ENCODE measurements around the gene ARPC5. TPM values are rescaled to one million over a fixed set of nuclear protein-coding genes. Genes with fewer than 3 reads are reported as not detected.

ARPC5 gene
- total and polyA plus RNA-seq, 9 of the 15 experiments (the other 6 are each of a cell fraction or from before 2014, with no cell fraction given): 71.8 to 150 (median 91.6) TPM

DNA sequence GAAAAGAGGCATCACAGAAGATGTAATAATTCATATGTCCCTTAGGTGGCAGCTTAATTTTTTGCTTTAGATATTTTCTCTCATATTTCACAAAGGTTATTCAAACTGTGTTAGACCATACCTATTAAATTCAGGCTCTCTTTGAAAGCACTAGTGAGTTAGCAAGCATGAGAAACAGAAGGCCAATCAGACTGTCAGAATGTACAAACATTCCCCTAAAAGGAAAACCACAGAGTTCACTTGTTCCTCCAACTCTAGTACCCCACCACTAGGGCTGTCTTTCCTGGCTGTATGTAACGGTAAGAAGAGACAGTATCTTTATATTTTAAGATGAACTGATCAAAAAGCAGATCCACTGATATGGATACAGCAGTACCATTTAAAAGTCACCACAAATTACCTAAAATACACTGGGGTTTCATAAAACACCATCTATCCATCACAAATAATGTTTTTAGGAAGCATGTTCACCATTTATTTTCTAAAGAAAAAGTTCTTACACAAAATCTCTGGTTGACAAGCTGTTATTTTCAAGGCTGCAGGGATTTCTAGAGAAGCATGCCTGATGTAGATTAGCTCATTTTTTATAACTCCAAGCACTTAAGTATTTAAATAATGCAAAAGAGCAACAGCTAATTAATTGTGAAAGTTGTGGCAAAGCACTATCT, 1.8 kb downstream of the ARPC5 start (continued):
- TF ChIP-seq, protein P1, sequence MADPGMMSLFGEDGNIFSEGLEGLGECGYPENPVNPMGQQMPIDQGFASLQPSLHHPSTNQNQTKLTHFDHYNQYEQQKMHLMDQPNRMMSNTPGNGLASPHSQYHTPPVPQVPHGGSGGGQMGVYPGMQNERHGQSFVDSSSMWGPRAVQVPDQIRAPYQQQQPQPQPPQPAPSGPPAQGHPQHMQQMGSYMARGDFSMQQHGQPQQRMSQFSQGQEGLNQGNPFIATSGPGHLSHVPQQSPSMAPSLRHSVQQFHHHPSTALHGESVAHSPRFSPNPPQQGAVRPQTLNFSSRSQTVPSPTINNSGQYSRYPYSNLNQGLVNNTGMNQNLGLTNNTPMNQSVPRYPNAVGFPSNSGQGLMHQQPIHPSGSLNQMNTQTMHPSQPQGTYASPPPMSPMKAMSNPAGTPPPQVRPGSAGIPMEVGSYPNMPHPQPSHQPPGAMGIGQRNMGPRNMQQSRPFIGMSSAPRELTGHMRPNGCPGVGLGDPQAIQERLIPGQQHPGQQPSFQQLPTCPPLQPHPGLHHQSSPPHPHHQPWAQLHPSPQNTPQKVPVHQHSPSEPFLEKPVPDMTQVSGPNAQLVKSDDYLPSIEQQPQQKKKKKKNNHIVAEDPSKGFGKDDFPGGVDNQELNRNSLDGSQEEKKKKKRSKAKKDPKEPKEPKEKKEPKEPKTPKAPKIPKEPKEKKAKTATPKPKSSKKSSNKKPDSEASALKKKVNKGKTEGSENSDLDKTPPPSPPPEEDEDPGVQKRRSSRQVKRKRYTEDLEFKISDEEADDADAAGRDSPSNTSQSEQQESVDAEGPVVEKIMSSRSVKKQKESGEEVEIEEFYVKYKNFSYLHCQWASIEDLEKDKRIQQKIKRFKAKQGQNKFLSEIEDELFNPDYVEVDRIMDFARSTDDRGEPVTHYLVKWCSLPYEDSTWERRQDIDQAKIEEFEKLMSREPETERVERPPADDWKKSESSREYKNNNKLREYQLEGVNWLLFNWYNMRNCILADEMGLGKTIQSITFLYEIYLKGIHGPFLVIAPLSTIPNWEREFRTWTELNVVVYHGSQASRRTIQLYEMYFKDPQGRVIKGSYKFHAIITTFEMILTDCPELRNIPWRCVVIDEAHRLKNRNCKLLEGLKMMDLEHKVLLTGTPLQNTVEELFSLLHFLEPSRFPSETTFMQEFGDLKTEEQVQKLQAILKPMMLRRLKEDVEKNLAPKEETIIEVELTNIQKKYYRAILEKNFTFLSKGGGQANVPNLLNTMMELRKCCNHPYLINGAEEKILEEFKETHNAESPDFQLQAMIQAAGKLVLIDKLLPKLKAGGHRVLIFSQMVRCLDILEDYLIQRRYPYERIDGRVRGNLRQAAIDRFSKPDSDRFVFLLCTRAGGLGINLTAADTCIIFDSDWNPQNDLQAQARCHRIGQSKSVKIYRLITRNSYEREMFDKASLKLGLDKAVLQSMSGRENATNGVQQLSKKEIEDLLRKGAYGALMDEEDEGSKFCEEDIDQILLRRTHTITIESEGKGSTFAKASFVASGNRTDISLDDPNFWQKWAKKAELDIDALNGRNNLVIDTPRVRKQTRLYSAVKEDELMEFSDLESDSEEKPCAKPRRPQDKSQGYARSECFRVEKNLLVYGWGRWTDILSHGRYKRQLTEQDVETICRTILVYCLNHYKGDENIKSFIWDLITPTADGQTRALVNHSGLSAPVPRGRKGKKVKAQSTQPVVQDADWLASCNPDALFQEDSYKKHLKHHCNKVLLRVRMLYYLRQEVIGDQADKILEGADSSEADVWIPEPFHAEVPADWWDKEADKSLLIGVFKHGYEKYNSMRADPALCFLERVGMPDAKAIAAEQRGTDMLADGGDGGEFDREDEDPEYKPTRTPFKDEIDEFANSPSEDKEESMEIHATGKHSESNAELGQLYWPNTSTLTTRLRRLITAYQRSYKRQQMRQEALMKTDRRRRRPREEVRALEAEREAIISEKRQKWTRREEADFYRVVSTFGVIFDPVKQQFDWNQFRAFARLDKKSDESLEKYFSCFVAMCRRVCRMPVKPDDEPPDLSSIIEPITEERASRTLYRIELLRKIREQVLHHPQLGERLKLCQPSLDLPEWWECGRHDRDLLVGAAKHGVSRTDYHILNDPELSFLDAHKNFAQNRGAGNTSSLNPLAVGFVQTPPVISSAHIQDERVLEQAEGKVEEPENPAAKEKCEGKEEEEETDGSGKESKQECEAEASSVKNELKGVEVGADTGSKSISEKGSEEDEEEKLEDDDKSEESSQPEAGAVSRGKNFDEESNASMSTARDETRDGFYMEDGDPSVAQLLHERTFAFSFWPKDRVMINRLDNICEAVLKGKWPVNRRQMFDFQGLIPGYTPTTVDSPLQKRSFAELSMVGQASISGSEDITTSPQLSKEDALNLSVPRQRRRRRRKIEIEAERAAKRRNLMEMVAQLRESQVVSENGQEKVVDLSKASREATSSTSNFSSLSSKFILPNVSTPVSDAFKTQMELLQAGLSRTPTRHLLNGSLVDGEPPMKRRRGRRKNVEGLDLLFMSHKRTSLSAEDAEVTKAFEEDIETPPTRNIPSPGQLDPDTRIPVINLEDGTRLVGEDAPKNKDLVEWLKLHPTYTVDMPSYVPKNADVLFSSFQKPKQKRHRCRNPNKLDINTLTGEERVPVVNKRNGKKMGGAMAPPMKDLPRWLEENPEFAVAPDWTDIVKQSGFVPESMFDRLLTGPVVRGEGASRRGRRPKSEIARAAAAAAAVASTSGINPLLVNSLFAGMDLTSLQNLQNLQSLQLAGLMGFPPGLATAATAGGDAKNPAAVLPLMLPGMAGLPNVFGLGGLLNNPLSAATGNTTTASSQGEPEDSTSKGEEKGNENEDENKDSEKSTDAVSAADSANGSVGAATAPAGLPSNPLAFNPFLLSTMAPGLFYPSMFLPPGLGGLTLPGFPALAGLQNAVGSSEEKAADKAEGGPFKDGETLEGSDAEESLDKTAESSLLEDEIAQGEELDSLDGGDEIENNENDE (IDR thresholded peaks at IDR 0.05; ENCODE audit: low read depth, low read length): no peak
- TF ChIP-seq, protein P2, sequence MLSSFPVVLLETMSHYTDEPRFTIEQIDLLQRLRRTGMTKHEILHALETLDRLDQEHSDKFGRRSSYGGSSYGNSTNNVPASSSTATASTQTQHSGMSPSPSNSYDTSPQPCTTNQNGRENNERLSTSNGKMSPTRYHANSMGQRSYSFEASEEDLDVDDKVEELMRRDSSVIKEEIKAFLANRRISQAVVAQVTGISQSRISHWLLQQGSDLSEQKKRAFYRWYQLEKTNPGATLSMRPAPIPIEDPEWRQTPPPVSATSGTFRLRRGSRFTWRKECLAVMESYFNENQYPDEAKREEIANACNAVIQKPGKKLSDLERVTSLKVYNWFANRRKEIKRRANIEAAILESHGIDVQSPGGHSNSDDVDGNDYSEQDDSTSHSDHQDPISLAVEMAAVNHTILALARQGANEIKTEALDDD (IDR thresholded peaks at IDR 0.05): 0 out of 2 replicates have a peak, but pooled peaks have one; percentile 33
- TF ChIP-seq BACH1 (tag; IDR thresholded peaks at IDR 0.05) (peak; percentile 55; the same call in 1 of the 2 replicates), DMBX1 (CRISPR knock-in tag; IDR thresholded peaks at IDR 0.05; ENCODE audit: borderline replicate concordance) (no peak), MAFK (IDR thresholded peaks at IDR 0.05; ENCODE audit: low read length) (peak; percentile 28), L3MBTL2 (IDR thresholded peaks at IDR 0.05) (no peak; the same call in 1 of the 2 replicates), POLR2H (tag; IDR thresholded peaks at IDR 0.05; ENCODE audit: low read depth) (peak; percentile 71)
- TF ChIP-seq, protein P3, sequence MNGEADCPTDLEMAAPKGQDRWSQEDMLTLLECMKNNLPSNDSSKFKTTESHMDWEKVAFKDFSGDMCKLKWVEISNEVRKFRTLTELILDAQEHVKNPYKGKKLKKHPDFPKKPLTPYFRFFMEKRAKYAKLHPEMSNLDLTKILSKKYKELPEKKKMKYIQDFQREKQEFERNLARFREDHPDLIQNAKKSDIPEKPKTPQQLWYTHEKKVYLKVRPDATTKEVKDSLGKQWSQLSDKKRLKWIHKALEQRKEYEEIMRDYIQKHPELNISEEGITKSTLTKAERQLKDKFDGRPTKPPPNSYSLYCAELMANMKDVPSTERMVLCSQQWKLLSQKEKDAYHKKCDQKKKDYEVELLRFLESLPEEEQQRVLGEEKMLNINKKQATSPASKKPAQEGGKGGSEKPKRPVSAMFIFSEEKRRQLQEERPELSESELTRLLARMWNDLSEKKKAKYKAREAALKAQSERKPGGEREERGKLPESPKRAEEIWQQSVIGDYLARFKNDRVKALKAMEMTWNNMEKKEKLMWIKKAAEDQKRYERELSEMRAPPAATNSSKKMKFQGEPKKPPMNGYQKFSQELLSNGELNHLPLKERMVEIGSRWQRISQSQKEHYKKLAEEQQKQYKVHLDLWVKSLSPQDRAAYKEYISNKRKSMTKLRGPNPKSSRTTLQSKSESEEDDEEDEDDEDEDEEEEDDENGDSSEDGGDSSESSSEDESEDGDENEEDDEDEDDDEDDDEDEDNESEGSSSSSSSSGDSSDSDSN (IDR thresholded peaks at IDR 0.05; ENCODE audit: borderline replicate concordance in 1 of 2, low read depth in 2 of 2, low read length in 2 of 2): no peak

All from K562 (cell line).